Fibroblast of gingiva (primary cell): ENCODE results near the gene BTLA.
"Not testable (repeated sequence)": the region's sequence is repeated elsewhere in the genome, so short reads cannot be mapped to it uniquely, and the experiment has no call there.

Source experiments
- DNase-seq: peaks from one replicate; pipeline ENCODE4 v3.0.0-alpha.2; 2011; ENCODE audit warnings: low read depth

Gene BTLA

GRCh38 chr3:112445839-112446238 lies 53.4 kb downstream of the BTLA start:
- no peak for DNase-seq

GRCh38 chr3:112437146-112438022 lies 61.9 kb downstream of the BTLA start:
- DNase-seq = peak; percentile 50

DNA sequence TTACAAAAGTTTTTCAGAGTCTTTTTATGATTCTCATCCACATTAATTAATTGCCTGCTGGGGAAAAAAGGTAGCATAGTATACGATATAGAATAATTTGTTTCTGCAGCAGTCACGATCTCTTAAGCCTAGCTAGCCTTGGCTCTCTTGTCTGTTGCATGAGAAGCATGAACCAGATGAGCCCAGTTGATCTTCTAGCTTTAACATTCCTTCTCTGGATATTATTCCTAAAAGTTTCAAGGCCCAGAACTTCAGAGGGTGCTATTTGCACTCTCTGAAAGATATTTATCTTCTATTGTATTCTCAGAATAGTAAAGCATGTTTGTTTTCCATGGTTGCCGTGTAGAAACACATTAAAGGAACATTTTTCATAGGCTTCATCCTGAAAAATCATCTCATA lies 69.3 kb downstream of the BTLA start:
- DNase-seq = no peak

GRCh38 chr3:112427123-112427522 lies 72.1 kb downstream of the BTLA start:
- DNase-seq = no peak

DNA sequence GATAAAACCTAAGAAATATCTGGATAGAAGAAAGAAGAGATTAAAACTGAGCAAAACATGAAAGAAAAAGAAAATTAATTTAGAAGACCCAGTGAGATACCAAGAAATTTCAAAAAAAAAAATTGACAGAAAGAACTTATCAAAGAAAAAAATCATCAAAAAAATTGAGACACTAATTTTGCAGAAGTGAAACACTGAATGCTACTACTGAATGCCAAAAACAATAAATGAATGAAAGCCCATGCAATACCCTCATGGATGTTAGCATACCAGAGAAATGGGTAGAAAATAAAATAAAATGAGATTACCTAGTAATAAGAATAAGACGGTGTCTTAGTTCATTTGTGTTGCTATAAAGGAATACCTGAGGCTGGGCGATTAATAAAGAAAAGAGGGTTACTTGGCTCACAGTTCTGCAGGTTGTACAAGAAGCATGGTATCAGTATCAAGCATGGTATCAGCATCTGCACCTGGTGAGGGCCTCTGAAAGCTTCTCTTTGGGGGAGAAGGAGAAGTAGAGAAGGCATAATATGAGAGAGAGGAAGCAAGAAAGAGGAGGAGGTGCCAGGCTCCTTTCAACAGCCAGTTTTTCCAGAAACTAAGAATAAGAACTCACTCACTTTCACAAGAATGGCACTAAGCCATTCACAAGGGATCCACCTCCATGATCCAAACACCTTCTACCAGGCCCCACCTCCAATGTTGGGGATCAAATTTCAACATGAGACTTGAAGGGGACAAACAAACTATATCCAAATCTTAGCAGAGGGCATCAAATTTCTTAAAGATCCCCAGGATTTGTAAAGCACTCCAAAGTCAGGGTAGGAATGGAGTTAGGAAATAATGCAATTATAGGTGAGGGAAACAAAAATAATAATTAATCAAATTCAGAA lies 73.2 kb downstream of the BTLA start:
- DNase-seq = no peak

DNA sequence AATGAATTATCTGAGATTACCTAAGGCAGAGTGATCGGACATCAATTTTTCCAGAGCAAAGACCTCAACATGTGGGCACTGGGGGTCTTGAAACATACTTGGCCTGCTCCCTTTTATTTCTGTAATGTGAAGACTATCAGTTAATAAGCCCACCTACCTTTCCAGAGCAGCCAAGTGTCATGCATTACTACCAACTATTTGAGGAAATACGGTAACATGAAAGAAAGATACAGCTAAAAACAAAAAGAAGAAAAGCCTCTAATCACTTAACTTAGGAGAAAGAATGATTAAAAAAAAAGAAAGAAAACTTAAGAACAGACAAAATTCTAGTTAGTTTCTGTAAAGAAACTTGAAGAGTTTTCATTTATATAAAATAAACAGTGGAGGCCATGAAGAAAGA lies 73.9 kb downstream of the BTLA start:
- no peak for DNase-seq

- no peak for DNase-seq
Measured at GRCh38 chr3:112424394-112424793, 74.9 kb downstream of the BTLA start.

- not testable (repeated sequence) for DNase-seq
Measured at GRCh38 chr3:112422921-112423320, 76.4 kb downstream of the BTLA start.

DNA sequence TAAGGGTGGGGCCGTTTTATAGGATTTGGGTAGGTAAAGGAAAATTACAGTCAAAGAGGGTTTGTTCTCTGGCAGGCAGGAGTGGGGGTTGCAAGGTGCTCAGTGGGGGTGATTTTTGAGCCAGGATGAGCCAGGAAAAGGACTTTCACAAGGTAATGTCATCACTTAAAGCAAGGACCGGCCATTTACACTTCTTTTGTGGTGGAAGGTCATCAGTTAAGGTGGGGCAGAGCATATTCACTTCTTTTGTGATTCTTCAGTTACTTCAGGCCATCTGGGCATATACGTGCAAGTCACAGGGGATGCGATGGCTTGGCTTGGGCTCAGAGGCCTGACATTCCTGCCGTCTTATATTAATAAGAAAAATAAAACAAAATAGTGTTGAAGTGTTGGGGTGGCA lies 80.7 kb downstream of the BTLA start:
- DNase-seq = not testable (repeated sequence)

DNA sequence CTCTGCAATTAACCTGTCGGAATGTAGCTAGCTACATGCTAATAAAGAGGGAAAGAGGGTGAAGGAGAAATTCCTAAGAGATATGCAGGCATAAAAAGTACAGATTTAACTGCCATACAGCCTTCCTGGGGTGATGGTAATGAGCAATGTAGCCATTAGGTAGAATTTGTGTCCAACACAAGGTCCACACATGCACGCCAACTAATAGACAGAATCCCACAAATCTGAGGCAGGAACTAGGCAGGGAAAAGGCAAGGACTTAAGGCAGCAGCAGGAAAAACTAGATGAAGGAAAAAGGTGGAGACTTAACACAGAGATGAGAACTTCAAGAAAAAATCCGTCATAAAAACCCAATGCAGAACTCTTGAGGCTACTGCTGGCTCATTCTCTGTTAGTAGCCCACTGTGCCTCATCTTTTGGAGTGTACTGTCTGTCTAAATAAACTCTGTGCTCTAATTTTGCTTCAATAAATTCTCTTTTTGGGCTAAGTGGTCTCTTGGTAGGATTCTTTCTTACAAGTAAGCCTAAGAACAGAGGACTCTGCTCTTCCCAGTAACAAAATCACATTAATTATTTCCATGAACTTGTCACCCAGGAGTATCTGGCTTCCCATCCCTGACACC lies 81.5 kb downstream of the BTLA start:
- DNase-seq = no peak

DNA sequence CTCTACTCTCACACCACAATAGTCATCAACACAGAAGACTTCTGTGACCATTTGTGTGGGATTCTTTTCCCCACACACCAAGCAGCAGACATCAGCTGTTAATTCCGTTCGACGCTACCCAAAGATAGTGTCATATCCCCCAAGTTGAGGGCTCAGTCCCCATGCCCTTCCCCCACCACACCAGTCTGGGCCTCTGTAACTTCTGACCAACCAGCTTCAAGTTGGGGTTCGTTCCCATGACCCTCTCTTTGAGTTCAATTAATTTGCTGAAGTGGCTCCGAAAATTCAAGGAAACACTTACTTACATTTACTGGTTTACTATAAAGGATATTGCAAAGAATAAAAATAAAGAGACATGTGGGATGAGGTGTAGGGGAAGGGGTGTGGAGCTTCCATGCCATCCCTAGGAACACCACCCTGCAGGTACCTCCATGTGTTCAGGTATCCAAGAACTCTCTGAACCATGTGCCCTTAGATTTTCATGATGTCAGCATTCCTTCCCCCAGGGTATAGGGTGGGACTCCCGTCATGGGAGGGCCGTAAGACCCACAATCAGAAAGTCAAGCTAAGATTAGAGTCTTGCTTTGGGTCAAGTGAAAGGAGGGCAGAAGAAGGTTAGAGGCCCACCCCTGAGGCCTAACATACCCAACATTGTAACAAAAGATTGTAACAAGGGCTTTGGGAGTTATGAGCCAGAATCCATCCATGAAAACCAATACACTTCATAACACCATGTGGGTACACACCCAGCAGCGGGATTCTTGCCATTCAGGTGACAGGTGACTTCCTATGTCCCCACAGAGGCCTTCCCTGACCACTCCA lies 82.7 kb downstream of the BTLA start:
- no peak for DNase-seq

GRCh38 chr3:112415390-112415789 lies 83.9 kb downstream of the BTLA start:
- DNase-seq = no peak
